Measurements from ENCODE around the gene CYP2U1. TPM values are rescaled to one million over a fixed set of nuclear protein-coding genes. Genes with fewer than 3 reads are reported as not detected.

Gene CYP2U1
- total RNA-seq, result 19.5 and 24.2 TPM in 2 replicates

GRCh38 chr4:107930821-107931774 is at the start of gene CYP2U1:
CYP2U1 (plus strand) TSS chr4:107931549; CDS start chr4:107931644, 95 bp downstream.

GRCh38 chr4:107989537-107990386 is 58.4 kb downstream of the CYP2U1 start, which contains the start of gene HADH:
HADH (plus strand) TSS chr4:107989889; CDS start chr4:107989933, 44 bp downstream.

Other genes starting within 250 kb of the CYP2U1 start
- 107 and 113 TPM in 2 replicates for gene PAPSS1, start 211.3 kb upstream of the CYP2U1 start, total RNA-seq
- 129 and 196 TPM in 2 replicates for gene SGMS2, start 106.6 kb upstream of the CYP2U1 start, total RNA-seq
- 11.1 and 11.4 TPM in 2 replicates for gene HADH, start 58.3 kb downstream of the CYP2U1 start, total RNA-seq
- gene LEF1, start 237.4 kb downstream of the CYP2U1 start, total RNA-seq, result 2.4 and 3.3 TPM in 2 replicates